Astrocyte (in vitro differentiated cells and primary cell): ENCODE results near the gene RNH1.

Source experiments
- CTCF ChIP-seq: IDR thresholded peaks from 2 replicates; pipeline ENCODE4 v1.5.1; 2011; ENCODE audit warnings: low read depth, mild to moderate bottlenecking, inconsistent platforms, low read length, moderate library complexity; ENCODE audit not compliant: insufficient read depth
- EZH2 ChIP-seq: IDR thresholded peaks from 2 replicates; pipeline ENCODE4 v1.6.1; 2012; ENCODE audit warnings: mild to moderate bottlenecking, low read length, inconsistent platforms; ENCODE audit not compliant: insufficient read depth

GRCh38 chr11:520428-521176 lies 13.6 kb upstream of the RNH1 start:
- no peak for TF ChIP-seq CTCF
- no peak for TF ChIP-seq EZH2
